ENCODE results near the gene TMEM200B. TPM values are rescaled to one million over a fixed set of nuclear protein-coding genes. Genes with fewer than 3 reads are reported as not detected.

TMEM200B gene
- 19.7 and 22.5 TPM in 2 replicates for total RNA-seq
- long read RNA-seq = 0 reads

DNA sequence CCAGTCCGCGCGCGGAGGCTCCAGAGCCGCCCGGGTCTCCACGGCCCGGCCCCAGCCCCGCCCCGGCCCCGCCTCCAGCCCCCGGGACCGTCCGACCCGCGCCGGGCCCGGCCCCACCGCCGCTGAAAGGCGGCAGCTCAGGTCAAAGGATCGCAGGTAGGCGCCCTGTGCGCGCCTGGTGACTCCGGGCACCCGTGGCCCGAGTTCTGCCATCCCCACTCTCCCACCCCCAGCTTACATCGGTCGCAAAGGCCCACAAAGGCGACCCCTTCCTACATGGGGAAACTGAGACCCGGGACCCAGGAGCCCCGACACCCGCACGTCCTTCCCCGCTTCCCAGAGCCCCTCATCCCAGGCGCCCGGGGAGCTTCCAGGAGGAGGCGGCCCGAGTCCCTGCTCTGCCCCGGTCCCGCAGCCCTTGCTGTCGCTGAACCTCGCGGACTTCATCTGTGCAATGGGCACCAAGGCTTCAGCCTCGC is at the start of gene TMEM200B:
TSS of gene TMEM200B (minus strand) at position 17 of the 479 bp plus-strand sequence. CDS start 2,075 bp downstream, outside the sequence.
- no peaks in the 10 kb centered on the region for H3K9me3 Mint-ChIP-seq (ENCODE audit: unreplicated experiment)
- H3K4me3 Mint-ChIP-seq (ENCODE audit: unreplicated experiment) = peak within 1 kb of the TSS; percentile 81
- H3K4me1 Mint-ChIP-seq (ENCODE audit: unreplicated experiment) = peaks cover 17% of the 10 kb centered on the region
- no peaks in the 10 kb centered on the region for H3K36me3 Mint-ChIP-seq (ENCODE audit: unreplicated experiment)
- TF ChIP-seq CTCF (IDR thresholded peaks at IDR 0.05) = no peak
- no peak for DNase-seq (ENCODE audit: extremely low spot score, unreplicated experiment)
- H3K27ac Mint-ChIP-seq (ENCODE audit: unreplicated experiment) = peak within 1 kb of the TSS; percentile 84
- no peaks in the 10 kb centered on the region for H3K27me3 Mint-ChIP-seq (ENCODE audit: unreplicated experiment)

DNA sequence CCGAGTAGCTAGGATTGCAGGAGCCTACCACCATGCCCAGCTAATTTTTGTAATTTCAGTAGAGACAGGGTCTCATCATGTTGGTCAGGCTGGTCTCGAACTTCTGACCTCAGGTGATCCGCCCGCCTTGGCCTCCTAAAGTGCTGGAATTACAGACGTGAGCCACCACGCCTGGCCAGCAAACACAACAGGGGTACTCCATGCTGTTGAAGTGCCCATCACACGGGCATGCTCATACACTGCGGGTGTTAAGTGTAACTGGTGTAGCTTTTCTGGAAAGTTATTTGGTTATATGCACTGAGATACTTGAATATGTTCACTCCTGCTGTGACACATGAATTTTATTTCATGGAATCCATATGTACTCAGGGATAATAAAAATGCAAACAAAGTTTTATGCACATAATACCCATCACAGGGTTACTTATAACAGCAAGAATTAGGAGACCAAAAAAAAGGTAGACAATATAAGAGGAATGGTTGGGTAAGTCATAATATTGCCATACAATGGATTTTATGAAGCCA is 48.8 kb upstream of the TMEM200B start:
- no peak for TF ChIP-seq CTCF (IDR thresholded peaks at IDR 0.05)
- Mint-ChIP-seq H3K4me3 (ENCODE audit: unreplicated experiment) (no peak overlapping the region), H3K27ac (ENCODE audit: unreplicated experiment) (no peak overlapping the region), H3K4me1 (ENCODE audit: unreplicated experiment) (peaks cover 46% of the 10 kb centered on the region), H3K9me3 (ENCODE audit: unreplicated experiment) (no peaks in the 10 kb centered on the region), H3K36me3 (ENCODE audit: unreplicated experiment) (peaks cover 18% of the 10 kb centered on the region), H3K27me3 (ENCODE audit: unreplicated experiment) (no peaks in the 10 kb centered on the region)
- DNase-seq (ENCODE audit: extremely low spot score, unreplicated experiment) = peak; percentile 38

GRCh38 chr1:29171521-29171920 is 47.8 kb upstream of the TMEM200B start:
- H3K27me3 Mint-ChIP-seq (ENCODE audit: unreplicated experiment) = no peaks in the 10 kb centered on the region
- no peak overlapping the region for H3K4me3 Mint-ChIP-seq (ENCODE audit: unreplicated experiment)
- DNase-seq (ENCODE audit: extremely low spot score, unreplicated experiment) = no peak
- peaks cover 23% of the 10 kb centered on the region for H3K36me3 Mint-ChIP-seq (ENCODE audit: unreplicated experiment)
- TF ChIP-seq CTCF (IDR thresholded peaks at IDR 0.05) = no peak
- no peaks in the 10 kb centered on the region for H3K9me3 Mint-ChIP-seq (ENCODE audit: unreplicated experiment)
- H3K4me1 Mint-ChIP-seq (ENCODE audit: unreplicated experiment) = peaks cover 39% of the 10 kb centered on the region
- peak overlapping the region; percentile 72 for H3K27ac Mint-ChIP-seq (ENCODE audit: unreplicated experiment)

GRCh38 chr1:29171089-29171488 is 47.4 kb upstream of the TMEM200B start:
- Mint-ChIP-seq H3K4me1 (ENCODE audit: unreplicated experiment) (peaks cover 38% of the 10 kb centered on the region), H3K27ac (ENCODE audit: unreplicated experiment) (peak overlapping the region; percentile 72)
- no peak for DNase-seq (ENCODE audit: extremely low spot score, unreplicated experiment)

GRCh38 chr1:29169976-29170375 is 46.3 kb upstream of the TMEM200B start:
- no peak for DNase-seq (ENCODE audit: extremely low spot score, unreplicated experiment)
- TF ChIP-seq CTCF (IDR thresholded peaks at IDR 0.05) = no peak
- peaks cover 38% of the 10 kb centered on the region for H3K4me1 Mint-ChIP-seq (ENCODE audit: unreplicated experiment)
- H3K27ac Mint-ChIP-seq (ENCODE audit: unreplicated experiment) = peak overlapping the region; percentile 14
- H3K27me3 Mint-ChIP-seq (ENCODE audit: unreplicated experiment) = no peaks in the 10 kb centered on the region
- H3K4me3 Mint-ChIP-seq (ENCODE audit: unreplicated experiment) = no peak overlapping the region
- peaks cover 29% of the 10 kb centered on the region for H3K36me3 Mint-ChIP-seq (ENCODE audit: unreplicated experiment)
- no peaks in the 10 kb centered on the region for H3K9me3 Mint-ChIP-seq (ENCODE audit: unreplicated experiment)

More at GRCh38 chr1:29171089-29171488, 47.4 kb upstream of the TMEM200B start:
- TF ChIP-seq CTCF (IDR thresholded peaks at IDR 0.05) = no peak
- Mint-ChIP-seq H3K36me3 (ENCODE audit: unreplicated experiment) (peaks cover 23% of the 10 kb centered on the region), H3K4me3 (ENCODE audit: unreplicated experiment) (no peak overlapping the region), H3K27me3 (ENCODE audit: unreplicated experiment) (no peaks in the 10 kb centered on the region), H3K9me3 (ENCODE audit: unreplicated experiment) (no peaks in the 10 kb centered on the region)
